Endothelial cell of umbilical vein (primary cell): ENCODE results near the gene EGFL7.

Source experiments
- EZH2 ChIP-seq: IDR thresholded peaks from 2 replicates; pipeline ENCODE4 v1.6.1; 2012; ENCODE audit warnings: borderline replicate concordance, low read depth, mild to moderate bottlenecking, moderate library complexity, low read length, inconsistent platforms; ENCODE audit not compliant: severe bottlenecking
- FOS ChIP-seq: IDR thresholded peaks from 2 replicates; pipeline ENCODE4 v1.6.1; 2011; ENCODE audit warnings: mild to moderate bottlenecking, low read length, moderate library complexity, borderline replicate concordance; ENCODE audit not compliant: insufficient read depth
- TF ChIP-seq, protein P1 (sequence below), 2 donors: IDR thresholded peaks; 1 replicate in 1 of 2; 2 replicates in 1 of 2; pipeline ENCODE4 v1.5.1; 2011; ENCODE audit warnings: low read length in 2 of 2, mild to moderate bottlenecking in 2 of 2, moderate library complexity in 2 of 2, control low read depth in 1 of 2, inconsistent platforms in 1 of 2, low read depth in 1 of 2; ENCODE audit not compliant: insufficient read depth in 1 of 2; ENCODE audit errors: extremely low read depth in 1 of 2

DNA sequence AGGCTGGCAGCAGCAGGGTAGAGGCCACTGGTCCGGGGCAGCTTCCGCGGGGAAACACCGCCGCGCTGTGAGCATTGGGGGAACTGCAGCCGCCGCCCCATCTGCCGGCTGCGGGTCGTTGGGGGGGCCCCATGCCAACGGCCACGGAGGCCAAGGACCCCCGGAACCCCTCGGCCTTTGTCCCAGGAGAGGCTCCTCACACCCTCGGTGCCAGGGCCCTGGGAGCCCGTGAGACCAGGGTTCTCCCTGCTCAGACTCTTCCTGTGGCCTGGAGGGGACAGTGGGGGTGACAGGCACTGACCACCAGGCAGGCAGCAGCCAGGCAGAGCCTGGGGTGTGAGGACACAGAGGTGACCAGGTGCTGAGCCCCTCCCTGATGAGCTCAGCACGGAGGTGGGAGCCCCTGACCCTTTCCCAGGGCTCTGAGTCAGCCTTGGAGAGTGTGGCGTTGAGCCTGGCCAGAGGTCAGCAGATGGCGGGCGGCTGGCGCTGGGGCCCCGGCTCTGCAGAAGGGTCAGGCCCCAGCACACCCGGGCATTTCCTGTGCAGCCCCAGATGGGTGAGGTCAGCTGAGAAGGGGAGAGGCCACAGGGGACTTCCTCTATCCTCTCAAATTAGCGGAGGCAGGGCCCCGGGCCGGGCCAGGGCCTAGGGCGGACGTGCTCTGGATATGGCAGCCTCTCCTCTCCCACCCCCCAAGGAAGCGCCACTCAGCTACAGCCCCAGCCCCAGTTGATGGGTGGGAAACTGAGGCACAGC, 17.9 kb upstream of the EGFL7 start:
- TF ChIP-seq, protein P1, sequence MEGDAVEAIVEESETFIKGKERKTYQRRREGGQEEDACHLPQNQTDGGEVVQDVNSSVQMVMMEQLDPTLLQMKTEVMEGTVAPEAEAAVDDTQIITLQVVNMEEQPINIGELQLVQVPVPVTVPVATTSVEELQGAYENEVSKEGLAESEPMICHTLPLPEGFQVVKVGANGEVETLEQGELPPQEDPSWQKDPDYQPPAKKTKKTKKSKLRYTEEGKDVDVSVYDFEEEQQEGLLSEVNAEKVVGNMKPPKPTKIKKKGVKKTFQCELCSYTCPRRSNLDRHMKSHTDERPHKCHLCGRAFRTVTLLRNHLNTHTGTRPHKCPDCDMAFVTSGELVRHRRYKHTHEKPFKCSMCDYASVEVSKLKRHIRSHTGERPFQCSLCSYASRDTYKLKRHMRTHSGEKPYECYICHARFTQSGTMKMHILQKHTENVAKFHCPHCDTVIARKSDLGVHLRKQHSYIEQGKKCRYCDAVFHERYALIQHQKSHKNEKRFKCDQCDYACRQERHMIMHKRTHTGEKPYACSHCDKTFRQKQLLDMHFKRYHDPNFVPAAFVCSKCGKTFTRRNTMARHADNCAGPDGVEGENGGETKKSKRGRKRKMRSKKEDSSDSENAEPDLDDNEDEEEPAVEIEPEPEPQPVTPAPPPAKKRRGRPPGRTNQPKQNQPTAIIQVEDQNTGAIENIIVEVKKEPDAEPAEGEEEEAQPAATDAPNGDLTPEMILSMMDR (IDR thresholded peaks at IDR 0.05; ENCODE audit: extremely low read depth in 1 of 2, insufficient read depth in 1 of 2, low read depth in 1 of 2, low read length in 2 of 2) = peak; percentile 95 to 96
- TF ChIP-seq EZH2 (no peak), FOS (peak; percentile 83)
